RWPE1 (cell line): Measurements from ENCODE around the gene TIMM22.
A peak's percentile ranks its signal among the peaks of the same experiment; 100 is the strongest.

Experiments
- CTCF ChIA-PET: fragments of 350-600 bp; sonication (Branson Sonifier 250); formaldehyde crosslinking; extraction: SDS; loops from one replicate; lab custom pipeline; 2021; lab: Yijun Ruan, JAX
- POLR2A ChIA-PET: fragments of 400-600 bp; formaldehyde crosslinking; extraction: SDS; loops from one replicate; lab custom pipeline; 2020; ENCODE audit warnings: antibody characterized with exemption; ENCODE audit not compliant: low non-redundant PET; lab: Yijun Ruan, JAX
- DNase-seq: peaks from one replicate; pipeline ENCODE4 v3.0.0; 2012; ENCODE audit warnings: low spot score
- H3K27ac ChIP-seq: fragments of 450-650 bp; 2 replicates; pipeline ENCODE4 v1.5.1; 2017
- CTCF ChIP-seq: fragments of 450-650 bp; conservative IDR thresholded peaks from 2 replicates; pipeline ENCODE4 v1.5.1; 2017; ENCODE audit warnings: low read depth, mild to moderate bottlenecking

TIMM22 gene

GRCh38 chr17:1029922-1030644 lies 33.2 kb downstream of the TIMM22 start:
- TF ChIP-seq CTCF, result no peak
- no peak for DNase-seq
- CTCF ChIA-PET, result interaction anchor here (0.5 to 1.4 kb wide), 3 partner anchors 24 to 28 kb away, joined by 3 to 4 read pairs (median 3); no protein-coding TSS in a partner anchor
- peak overlapping the region; percentile 9; the same call in 1 of the 2 replicates for H3K27ac ChIP-seq
- POLR2A ChIA-PET, result no interaction called here

- CTCF ChIA-PET, result interaction anchor here (0.5 to 1.4 kb wide), 2 partner anchors 23 to 27 kb away, joined by 3 to 4 read pairs; no protein-coding TSS in a partner anchor
Measured at GRCh38 chr17:1030684-1031532, 34.0 kb downstream of the TIMM22 start.

GRCh38 chr17:1031711-1032110 lies 34.8 kb downstream of the TIMM22 start:
- TF ChIP-seq CTCF, result no peak
- no peak for DNase-seq
- H3K27ac ChIP-seq, result no peak overlapping the region
- CTCF ChIA-PET, result interaction anchor here (0.6 kb wide), 1 partner anchor 674 kb away, joined by 3 read pairs; no protein-coding TSS in a partner anchor
- POLR2A ChIA-PET, result no interaction called here

More at GRCh38 chr17:1030684-1031532, 34.0 kb downstream of the TIMM22 start:
- no peak for TF ChIP-seq CTCF
- POLR2A ChIA-PET, result no interaction called here
- DNase-seq, result no peak
- H3K27ac ChIP-seq, result peak overlapping the region; percentile 9; the same call in 1 of the 2 replicates

- CTCF ChIA-PET, result no interaction called here
- DNase-seq, result no peak
- POLR2A ChIA-PET, result no interaction called here
- TF ChIP-seq CTCF, result no peak
- no peak overlapping the region for H3K27ac ChIP-seq
Measured at GRCh38 chr17:1032391-1032790, 35.5 kb downstream of the TIMM22 start.

GRCh38 chr17:1033503-1033902 lies 36.6 kb downstream of the TIMM22 start:
- CTCF ChIA-PET, result interaction anchor here (0.6 kb wide), 1 partner anchor 34 kb away, joined by 4 read pairs; no protein-coding TSS in a partner anchor
- no peak for DNase-seq
- POLR2A ChIA-PET, result no interaction called here
- no peak for TF ChIP-seq CTCF
- no peak overlapping the region for H3K27ac ChIP-seq

- no peak for DNase-seq
- H3K27ac ChIP-seq, result no peak overlapping the region
- no peak for TF ChIP-seq CTCF
- ChIA-PET POLR2A (no interaction called here), CTCF (no interaction called here)
Measured at GRCh38 chr17:1034652-1035210, 37.8 kb downstream of the TIMM22 start.
